Stimulated activated CD8-positive, alpha-beta memory T cell treated with anti-CD3 and anti-CD28 coated beads, Interleukin-4, amount 100 ng/mL, for 1 hour (primary cell): ENCODE results near the gene ACAA1.
"Not testable (repeated sequence)": the region's sequence is repeated elsewhere in the genome, so short reads cannot be mapped to it uniquely, and the experiment has no call there.

Experiments used
- DNase-seq, 2 donors: peaks; one replicate each; pipeline ENCODE4 v3.0.0-alpha.2; 2020; ENCODE audit warnings: low read depth in 2 of 2, low spot score in 1 of 2

ACAA1 gene, protein sequence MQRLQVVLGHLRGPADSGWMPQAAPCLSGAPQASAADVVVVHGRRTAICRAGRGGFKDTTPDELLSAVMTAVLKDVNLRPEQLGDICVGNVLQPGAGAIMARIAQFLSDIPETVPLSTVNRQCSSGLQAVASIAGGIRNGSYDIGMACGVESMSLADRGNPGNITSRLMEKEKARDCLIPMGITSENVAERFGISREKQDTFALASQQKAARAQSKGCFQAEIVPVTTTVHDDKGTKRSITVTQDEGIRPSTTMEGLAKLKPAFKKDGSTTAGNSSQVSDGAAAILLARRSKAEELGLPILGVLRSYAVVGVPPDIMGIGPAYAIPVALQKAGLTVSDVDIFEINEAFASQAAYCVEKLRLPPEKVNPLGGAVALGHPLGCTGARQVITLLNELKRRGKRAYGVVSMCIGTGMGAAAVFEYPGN

GRCh38 chr3:38136777-38137614 lies at the start of gene ACAA1:
TSS of gene ACAA1 (minus strand) at chr3:38137127. CDS start at chr3:38137035, 92 bp downstream.
- DNase-seq, result peak; percentile 94 to 96

GRCh38 chr3:38177181-38177580 lies 40.3 kb upstream of the ACAA1 start:
- DNase-seq, result no peak

DNA sequence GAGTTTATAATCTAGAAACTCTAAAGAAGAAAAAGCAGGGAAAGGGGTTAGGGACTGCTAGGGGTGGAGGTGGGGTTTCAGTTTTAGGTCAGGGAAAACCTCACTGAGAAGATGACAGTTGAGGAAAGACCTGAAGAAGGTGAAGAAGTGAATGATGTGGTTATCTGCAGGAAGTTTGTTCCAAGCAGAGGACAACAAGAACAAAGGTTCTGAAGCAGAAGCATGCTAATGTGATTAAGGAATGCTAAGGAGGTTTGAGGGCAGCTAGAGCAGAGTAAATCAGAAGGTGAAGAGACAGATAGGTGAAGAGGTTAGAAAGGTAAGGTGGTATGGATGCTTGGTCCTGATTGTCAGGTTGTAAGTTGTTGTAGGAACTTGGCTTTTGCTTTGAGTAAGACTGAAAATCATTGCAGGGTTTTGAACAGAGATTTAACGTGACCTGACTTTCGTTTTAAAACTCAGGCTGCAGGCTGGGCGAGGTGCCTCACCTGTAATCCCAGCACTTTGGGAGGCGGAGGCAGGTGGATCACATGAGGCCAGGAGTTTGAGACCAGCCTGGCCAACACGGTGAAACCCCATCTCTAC lies 37.0 kb upstream of the ACAA1 start:
- DNase-seq, result no peak

GRCh38 chr3:38171622-38172021 lies 34.7 kb upstream of the ACAA1 start:
- DNase-seq, result no peak

DNA sequence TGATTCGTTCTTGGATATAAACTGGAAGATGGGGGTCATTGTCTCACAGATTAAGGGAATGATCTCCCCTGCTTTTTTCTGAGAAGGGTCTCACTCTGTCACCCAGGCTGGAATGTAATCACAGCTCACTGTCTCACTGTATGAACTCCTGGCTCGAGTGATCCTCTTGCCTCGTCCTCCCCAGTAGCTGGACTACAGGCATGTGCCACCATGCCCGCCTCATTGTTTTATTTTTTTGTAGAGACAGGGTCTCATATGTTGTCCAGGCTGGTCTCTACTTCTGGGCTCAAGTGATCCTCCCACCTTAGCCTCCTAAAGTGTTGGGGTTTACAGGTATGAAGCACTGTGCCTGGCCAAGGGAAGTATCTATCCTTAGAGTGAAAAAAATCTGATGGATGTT lies 33.8 kb upstream of the ACAA1 start:
- no peak for DNase-seq

DNA sequence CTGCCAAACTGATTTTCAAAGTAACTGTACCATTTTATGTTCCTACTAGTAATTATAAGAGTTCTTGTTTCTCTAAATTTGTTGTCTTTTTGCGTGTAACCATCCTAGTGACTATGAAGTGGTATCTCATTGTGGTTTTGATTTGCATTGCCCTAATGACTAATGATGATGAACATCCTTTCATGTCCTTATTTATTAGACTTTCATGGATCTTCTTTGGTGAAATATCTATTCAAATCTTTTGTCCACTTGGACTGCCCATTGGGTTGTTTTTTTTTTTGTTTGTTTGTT lies 32.0 kb upstream of the ACAA1 start:
- no peak for DNase-seq

DNA sequence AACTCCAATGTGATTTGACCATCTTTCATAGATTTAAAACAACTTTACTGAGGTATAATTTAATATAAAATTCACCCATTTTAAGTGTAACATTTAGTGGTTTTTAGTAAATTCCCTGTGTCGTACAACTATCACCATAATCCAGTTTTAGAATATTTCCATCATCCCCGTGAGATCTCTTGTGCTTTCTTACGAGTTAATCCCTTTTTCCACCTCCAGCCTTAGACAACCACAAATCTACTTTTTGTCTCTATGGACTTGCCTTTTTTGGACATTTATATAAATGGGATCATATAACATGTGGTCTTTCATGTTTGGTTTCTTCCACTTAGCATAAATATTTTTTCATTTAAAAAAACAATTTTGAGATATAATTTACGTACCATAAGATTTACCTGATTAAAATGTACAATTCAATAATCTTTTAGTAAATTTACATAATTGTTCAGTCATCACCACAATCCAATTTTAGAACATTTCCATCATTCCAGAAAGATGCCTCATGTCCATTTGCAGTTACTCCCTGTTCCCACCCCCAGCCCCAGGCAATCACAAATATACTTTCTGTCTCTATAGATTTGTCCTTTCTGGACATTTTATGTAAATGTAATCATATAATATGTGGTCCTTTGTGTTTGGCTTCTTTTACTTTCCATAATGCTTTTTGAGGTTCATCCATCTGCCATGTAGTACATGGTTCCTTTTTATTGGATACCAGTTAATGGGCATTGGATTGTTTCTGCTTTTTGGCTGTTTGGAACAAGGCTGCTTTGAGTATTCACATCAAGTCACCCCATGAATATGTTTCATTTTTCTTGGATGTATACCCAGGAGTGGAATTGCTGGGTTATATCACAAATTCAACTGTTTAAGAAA lies 31.5 kb upstream of the ACAA1 start:
- DNase-seq, result no peak

DNA sequence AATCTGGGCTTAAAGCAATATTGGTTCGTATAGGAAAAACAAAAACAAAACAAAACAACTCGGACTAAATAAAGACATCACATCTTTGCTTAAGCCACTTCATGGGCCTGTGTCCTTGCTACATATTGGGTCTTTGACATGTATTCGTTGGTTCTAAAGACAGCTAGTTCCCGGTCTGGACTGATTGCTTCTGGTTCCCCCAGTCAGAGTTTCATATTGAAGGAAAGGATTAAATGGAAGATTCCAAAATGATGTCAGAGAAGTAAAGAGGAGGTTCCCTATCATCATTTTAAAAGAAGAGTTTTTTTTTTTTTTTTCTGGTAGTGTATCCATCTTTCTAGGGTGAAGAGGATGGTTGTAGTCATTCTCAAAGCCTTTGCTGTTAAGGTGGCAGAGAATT lies 30.7 kb upstream of the ACAA1 start:
- no peak for DNase-seq

GRCh38 chr3:38165722-38166387 lies 28.9 kb upstream of the ACAA1 start:
- peak in 1 of 2 donors; percentile 6 for DNase-seq

- peak; percentile 94 for DNase-seq
Measured at GRCh38 chr3:38164952-38165721, 28.2 kb upstream of the ACAA1 start, which contains the start of gene OXSR1. TSS of gene OXSR1 (plus strand) at chr3:38165537. CDS start at chr3:38165877, 340 bp downstream.

DNA sequence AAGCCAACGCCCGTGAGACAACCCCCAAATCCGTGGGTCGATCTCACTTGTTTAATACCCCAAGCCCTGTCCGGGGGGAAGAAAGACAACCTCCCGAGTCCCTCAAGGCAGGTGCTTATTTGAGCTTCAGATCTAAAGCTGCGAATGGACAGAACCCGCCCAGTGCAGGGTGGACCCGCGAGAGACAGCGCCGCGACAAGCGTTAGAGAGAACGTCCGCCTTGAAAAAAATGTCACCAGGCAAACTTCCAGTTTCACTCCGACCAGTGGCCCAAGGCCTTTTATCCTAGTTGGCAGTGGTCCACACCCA lies 27.7 kb upstream of the ACAA1 start:
- DNase-seq, result no peak

GRCh38 chr3:38163841-38164642 lies 27.1 kb upstream of the ACAA1 start:
- DNase-seq, result no peak

DNA sequence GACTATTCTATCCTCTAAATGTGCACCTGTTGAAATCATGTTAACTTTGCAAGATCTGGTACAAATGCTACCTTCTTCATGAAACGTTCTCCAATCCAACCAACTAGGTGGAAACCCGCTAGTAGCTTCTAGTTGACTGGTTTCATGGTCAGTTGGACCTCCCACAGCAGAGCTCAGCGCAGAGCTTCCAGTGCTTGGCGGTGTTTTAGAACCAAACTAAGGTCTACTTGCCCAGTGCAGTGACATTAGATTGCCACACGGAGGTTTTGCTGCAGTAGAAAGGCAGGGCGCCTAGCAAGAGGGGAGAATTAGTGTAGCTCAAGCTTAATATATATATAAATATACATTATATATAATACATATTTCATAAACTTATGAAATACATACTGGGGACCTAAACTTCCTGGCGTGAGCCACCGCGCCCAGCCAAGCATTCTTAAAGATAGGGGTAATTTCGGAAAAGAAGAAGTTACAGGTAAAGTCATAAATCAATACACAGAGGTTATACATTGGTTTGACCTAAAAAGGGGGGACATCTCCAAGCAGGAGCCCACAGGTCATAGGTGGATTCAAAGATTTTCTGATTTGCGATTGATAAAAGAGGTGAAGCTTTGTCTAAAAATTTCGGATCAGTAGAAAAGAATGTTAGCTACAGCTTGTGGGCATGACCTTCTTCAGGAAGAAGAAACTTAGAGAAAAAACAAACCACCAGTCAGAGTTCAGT lies 26.4 kb upstream of the ACAA1 start:
- no peak for DNase-seq

- DNase-seq, result not testable (repeated sequence)
Measured at GRCh38 chr3:38160704-38161103, 23.8 kb upstream of the ACAA1 start.

GRCh38 chr3:38158472-38158871 lies 21.5 kb upstream of the ACAA1 start:
- DNase-seq, result no peak

GRCh38 chr3:38157595-38157994 lies 20.7 kb upstream of the ACAA1 start:
- no peak for DNase-seq

DNA sequence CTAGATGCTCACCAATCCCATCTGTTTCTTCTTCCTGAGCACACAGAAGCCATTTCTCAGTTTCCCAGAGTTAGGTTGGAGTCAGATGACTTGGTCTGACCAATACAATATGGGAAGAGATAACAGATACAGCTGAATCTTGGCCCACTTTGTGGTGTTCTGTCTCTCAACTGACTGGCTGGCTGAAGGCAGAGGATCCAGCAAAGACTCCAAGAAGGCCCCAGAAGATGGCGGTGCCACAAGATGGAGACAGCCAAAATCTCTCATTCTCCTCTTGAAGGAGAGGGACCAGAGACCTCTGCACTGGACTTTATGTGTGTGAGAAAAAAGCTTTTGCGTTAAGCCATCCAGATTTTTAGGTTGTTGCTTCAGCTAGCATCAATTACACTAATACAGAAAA lies 20.2 kb upstream of the ACAA1 start:
- DNase-seq, result no peak

DNA sequence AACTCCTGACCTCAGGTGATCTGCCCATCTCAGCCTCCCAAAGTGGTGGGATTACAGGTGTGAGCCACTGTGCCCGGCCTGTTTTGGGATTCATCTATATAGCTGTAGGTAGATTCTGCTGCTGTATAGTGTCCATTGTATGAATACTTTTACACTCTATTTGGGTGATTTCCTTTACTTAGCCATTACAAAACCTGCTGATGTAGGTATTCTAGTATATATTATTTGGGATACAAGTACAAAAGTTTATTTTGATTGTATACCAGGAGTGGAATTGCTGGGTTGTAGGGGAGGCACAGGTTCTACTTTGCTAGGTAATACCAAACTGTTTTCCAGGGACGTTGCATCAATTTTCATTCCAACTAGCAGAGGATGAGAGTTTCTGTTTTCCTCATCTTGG lies 18.9 kb upstream of the ACAA1 start:
- DNase-seq, result no peak
